NB4 (cell line): ENCODE measurements around the gene B3GNT9.

Experiments used
- POLR2A ChIP-seq: IDR thresholded peaks from 2 replicates; pipeline ENCODE4 v1.6.1; 2011; ENCODE audit warnings: mild to moderate bottlenecking; ENCODE audit not compliant: insufficient read length; ENCODE audit errors: extremely low read depth
- TF ChIP-seq, protein P1 (sequence below): IDR thresholded peaks from one replicate; pipeline ENCODE4 v1.5.1; 2012; ENCODE audit warnings: low read depth, low read length
- TF ChIP-seq, protein P2 (sequence below): IDR thresholded peaks from 2 replicates; pipeline ENCODE4 v1.6.1; 2011; ENCODE audit warnings: low read depth, low read length

DNA sequence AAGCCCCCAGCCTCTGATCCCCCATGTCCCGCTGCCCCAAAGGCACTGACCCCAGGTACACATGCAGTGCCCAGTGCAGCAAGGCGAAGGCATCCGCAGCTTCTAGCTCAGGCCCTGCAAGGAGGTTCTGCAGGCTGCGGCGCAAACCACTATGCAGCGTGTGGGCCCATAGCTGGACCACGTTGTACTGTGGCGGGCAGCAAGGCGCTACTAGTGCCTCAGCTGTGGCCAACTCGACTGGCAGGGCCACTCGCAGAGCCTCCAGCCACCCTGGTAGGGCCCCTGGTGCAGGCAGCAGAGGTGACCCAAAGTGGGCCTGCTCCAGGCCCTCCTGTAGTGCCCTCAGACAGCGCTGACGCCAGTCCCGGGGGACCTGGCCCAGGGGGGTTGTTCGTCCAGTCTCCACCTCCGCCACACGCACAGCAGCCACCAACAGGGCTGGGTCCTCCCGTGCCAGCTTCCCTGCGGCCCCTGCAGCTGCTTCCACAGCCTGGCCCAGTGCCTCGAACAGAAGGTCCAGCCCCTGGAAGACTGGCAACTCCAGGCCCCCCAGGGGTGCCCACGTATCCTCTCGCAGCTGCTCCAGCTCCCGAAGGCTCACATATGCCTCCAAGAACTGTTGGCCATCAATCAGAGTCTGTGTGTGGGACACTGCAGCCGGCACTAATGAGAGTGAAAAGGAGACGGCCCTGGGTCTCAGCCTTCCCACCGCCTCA, 36.5 kb upstream of the B3GNT9 start:
- TF ChIP-seq POLR2A = no peak
- TF ChIP-seq, protein P1, sequence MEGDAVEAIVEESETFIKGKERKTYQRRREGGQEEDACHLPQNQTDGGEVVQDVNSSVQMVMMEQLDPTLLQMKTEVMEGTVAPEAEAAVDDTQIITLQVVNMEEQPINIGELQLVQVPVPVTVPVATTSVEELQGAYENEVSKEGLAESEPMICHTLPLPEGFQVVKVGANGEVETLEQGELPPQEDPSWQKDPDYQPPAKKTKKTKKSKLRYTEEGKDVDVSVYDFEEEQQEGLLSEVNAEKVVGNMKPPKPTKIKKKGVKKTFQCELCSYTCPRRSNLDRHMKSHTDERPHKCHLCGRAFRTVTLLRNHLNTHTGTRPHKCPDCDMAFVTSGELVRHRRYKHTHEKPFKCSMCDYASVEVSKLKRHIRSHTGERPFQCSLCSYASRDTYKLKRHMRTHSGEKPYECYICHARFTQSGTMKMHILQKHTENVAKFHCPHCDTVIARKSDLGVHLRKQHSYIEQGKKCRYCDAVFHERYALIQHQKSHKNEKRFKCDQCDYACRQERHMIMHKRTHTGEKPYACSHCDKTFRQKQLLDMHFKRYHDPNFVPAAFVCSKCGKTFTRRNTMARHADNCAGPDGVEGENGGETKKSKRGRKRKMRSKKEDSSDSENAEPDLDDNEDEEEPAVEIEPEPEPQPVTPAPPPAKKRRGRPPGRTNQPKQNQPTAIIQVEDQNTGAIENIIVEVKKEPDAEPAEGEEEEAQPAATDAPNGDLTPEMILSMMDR = no peak
- TF ChIP-seq, protein P2, sequence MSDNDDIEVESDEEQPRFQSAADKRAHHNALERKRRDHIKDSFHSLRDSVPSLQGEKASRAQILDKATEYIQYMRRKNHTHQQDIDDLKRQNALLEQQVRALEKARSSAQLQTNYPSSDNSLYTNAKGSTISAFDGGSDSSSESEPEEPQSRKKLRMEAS = no peak
